Activated T-cell treated with anti-CD3 and anti-CD28 coated beads for 1 hour (primary cell): ENCODE data around the gene SLFN12L.
A peak's percentile ranks its signal among the peaks of the same experiment; 100 is the strongest.

Experiments used
- DNase-seq: peaks from one replicate; pipeline ENCODE4 v3.0.0-alpha.2; 2020; ENCODE audit warnings: low read depth

The SLFN12L gene

GRCh38 chr17:35432176-35433074 is 105.1 kb downstream of the SLFN12L start, which contains the start of gene SLFN12:
Gene SLFN12, minus strand, starts transcription at chr17:35432500. Its CDS starts 9,472 bp downstream, at chr17:35423028.
- peak; percentile 17 for DNase-seq

- no peak for DNase-seq
Observed at GRCh38 chr17:35429702-35430101, 107.8 kb downstream of the SLFN12L start.

GRCh38 chr17:35428229-35428628 is 109.2 kb downstream of the SLFN12L start:
- no peak for DNase-seq

- no peak for DNase-seq
Observed at GRCh38 chr17:35423761-35424160, 113.7 kb downstream of the SLFN12L start.
